GM19099 (cell line): ENCODE measurements around the gene SLC44A5.

Source experiments
- POLR2A ChIP-seq: IDR thresholded peaks from 3 replicates; pipeline ENCODE4 v1.6.1; 2011; ENCODE audit warnings: low read depth; ENCODE audit not compliant: insufficient read length; ENCODE audit errors: extremely low read depth

The SLC44A5 gene

GRCh38 chr1:75310067-75310466 is 300.8 kb downstream of the SLC44A5 start:
- no peak for TF ChIP-seq POLR2A

DNA sequence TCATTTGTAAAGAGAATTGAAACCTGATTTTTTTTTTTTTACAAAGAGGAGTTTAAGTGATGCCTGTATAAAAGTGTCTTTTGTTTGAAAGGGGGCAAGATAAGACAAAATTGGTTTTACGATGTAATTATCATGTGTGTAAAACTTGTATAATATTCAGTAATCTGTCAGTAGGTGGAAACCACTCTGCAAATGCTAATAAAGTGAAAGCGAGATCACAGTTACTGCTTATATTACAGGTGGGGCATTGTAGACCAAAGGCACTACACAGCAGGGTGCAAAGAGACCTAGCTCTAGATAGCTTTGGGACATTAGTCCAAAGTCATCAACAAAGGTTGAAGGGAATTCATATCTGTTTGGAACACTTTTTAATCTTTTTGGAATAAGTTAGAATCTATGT is 302.5 kb downstream of the SLC44A5 start:
- no peak for TF ChIP-seq POLR2A

- no peak for TF ChIP-seq POLR2A
Observed at GRCh38 chr1:75305061-75305460, 305.9 kb downstream of the SLC44A5 start.

DNA sequence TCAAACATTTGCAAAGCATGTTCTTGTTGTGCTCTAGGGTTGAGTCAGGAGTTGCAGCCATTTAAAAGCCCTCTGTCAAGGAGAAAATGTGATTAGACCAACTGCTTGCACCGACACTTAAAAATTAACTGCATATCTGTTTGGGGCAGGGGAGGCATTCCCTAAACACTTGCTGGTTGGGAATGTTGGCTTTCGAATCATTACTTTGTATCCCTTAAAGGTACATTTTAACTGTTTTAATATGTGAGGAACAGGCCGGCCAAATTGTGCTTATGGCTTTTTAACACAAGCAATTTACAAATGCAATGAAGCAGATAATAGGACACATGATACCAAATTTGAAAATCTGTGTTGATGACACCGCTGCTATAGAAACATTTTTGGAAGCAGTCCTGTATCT is 317.6 kb downstream of the SLC44A5 start:
- TF ChIP-seq POLR2A, result no peak

DNA sequence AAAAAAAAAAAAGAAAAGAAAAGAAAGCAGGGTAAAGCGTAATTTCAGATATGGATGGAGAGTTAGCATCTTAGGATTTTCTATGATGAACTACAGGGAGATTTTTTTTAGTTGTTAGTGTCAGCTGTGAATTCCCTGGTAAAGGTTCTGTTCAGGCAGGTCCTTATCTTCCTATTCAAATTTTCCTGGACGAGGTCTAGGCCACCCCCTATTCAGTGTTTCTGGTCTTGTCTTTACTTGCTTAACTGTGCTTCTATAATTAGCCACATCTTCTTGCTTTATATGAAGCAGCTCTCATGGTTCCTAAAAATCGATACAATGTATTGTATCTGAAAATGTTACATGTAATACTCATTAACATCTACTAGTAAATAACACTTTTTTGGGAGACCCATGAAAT is 318.9 kb downstream of the SLC44A5 start:
- no peak for TF ChIP-seq POLR2A

- no peak for TF ChIP-seq POLR2A
Observed at GRCh38 chr1:75276385-75276784, 334.5 kb downstream of the SLC44A5 start.

- TF ChIP-seq POLR2A, result no peak
Observed at GRCh38 chr1:75275631-75276030, 335.3 kb downstream of the SLC44A5 start.

DNA sequence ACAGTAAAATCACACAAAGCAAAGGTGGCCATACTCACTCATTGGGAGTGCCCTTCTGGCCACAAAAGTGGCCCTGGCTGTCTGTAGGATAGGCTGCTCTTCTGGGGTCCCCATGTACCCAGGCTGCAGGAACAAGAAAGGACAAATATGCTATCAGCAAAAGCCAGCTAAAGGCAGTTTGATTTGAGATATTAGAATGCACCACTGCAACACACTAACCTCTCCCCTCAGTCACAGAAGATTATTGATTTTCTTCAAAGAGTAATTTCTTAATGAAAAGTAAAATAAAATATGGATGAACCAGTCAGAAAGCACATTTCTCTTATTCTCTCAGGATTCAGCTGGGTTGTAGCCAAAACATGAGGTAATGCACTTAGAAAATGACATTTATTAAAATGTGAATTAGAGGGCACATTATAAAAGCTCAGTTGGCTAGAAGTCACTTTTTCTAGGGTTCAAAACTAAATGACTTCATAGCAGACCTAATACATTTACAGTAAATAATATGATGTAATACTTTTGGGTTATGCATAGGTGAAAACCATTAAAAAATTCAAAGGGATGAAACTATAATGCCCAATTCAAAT is 335.9 kb downstream of the SLC44A5 start:
- no peak for TF ChIP-seq POLR2A

DNA sequence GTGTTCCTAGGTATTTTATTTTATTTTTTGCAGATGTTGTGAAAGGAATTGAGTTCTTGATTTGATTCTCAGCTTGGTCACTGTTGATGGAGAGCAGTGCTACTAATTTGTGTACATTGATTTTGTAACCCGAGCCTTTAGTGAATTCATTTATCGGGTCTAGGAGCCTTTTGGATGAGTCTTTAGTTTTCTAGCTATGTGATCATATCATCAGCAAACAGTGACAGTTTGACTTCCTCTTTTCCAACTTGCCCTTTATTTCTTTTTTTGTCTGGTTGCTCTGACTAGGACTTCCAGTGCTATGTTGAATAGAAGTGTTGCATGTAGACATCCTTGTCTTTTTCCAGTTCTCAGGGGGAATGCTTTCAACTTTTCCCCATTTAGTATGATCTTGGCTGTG is 337.8 kb downstream of the SLC44A5 start:
- TF ChIP-seq POLR2A, result no peak

DNA sequence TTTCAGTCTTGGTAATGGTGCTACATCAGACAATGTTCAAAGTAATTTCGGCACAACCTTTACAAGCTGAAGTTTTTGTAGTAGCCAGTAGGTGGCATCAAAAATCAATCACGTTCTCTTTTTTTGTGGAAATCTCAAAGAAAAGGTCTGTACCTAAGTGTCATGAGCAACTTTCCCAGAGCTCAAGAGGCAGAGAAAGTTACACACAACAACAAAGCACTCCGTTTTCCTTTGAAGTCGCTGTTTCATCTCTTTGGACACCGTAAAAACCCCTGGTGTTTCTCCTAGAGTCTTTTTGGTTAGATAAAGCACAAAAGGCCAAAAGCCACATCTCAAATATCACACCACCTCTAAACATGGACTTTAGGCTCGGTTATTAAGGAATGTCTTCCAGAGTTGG is 345.1 kb downstream of the SLC44A5 start:
- no peak for TF ChIP-seq POLR2A

DNA sequence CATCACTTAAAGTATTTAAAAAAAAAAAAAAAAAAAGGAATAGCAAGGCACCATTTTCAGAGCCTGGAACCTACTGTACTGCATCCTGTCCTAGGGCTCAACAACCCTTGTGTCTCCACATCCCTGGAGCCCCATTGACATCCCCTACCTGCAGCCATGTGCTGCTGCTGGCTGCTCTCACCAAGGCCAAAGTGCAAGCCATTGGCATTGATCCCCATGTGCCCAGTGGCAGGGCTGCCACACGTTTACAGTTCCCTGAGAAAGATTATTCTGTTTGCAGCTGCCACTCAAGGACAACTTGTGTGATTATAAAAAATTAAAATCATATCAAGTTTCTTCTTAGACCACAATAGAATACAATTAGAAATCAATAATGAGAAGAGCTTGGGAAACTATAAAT is 346.8 kb downstream of the SLC44A5 start:
- no peak for TF ChIP-seq POLR2A

DNA sequence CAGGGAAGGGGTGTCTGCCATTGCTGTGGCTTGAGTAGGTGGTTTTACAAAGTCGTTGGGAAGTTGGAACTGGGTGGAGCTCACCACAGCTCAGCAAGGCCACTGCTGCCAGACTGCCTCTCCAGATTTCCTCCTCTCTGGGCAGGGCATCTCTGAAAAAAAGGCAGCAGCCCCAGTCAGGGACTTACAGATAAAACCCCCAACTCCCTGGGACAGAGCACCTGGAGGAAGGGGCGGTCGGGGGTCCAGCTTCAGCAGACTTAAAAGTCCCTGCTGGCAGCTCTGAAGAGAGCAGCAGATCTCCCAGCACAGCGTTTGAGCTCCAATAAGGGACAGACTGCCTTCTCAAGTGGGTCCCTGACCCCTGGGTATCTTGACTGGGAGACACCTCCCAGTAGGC is 352.6 kb downstream of the SLC44A5 start:
- TF ChIP-seq POLR2A, result no peak

GRCh38 chr1:75257424-75257823 is 353.5 kb downstream of the SLC44A5 start:
- no peak for TF ChIP-seq POLR2A

- TF ChIP-seq POLR2A, result no peak
Observed at GRCh38 chr1:75245239-75245638, 365.7 kb downstream of the SLC44A5 start.

GRCh38 chr1:75243124-75243523 is 367.8 kb downstream of the SLC44A5 start:
- no peak for TF ChIP-seq POLR2A

DNA sequence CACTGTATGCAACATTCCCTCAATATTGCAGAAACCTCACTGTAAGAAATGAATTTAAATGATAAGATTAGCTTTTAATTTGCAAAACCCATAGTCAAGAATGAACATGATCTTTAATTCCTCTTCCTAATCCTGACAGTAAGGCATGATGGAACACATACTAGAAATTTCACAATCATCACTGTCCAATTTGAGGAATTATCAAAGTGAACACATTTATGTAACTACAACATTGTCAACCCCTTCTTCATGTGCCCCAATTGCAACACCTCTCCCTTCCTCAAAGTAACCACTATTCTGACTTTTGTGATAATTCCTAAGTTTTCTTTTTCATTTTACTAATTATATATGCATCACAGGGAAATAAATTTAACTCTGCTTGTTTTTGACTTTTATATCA is 373.6 kb downstream of the SLC44A5 start:
- no peak for TF ChIP-seq POLR2A

DNA sequence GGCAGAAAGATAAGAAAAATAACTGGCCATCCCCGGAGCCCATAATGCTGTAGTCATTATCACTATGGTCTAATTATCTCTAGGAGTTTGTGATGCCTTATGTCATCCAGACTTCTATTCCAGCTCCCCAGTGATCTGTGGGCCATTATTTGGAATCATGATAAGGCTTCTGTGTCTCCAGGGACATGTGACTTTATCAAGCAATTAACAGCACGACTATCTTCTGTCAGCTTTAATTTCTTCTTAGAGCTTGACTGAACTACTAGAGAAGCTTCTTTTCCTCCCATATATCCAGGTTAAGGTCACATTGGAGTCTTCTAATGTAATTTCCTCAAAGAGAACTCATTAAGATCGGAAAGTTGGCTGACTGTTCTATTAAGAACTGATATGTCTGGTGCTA is 376.4 kb downstream of the SLC44A5 start:
- TF ChIP-seq POLR2A, result no peak
